CD4-positive, alpha-beta T cell treated with Interleukin-21 for 1 hour (primary cell): Measurements from ENCODE around the gene CD22.
"Not testable (repeated sequence)": the region's sequence is repeated elsewhere in the genome, so short reads cannot be mapped to it uniquely, and the experiment has no call there.

Experiments
- DNase-seq: peaks from one replicate; pipeline ENCODE4 v3.0.0-alpha.2; 2020

CD22 gene

GRCh38 chr19:35345671-35346111 lies 16.7 kb downstream of the CD22 start:
- DNase-seq, result no peak

GRCh38 chr19:35346193-35347052 lies 17.4 kb downstream of the CD22 start:
- DNase-seq, result peak; percentile 83

GRCh38 chr19:35347171-35347929 lies 18.4 kb downstream of the CD22 start, which contains the start of gene FFAR1:
Gene FFAR1, plus strand, starts transcription at chr19:35347902. Its CDS starts 3,650 bp downstream, at chr19:35351552.
- peak; percentile 66 for DNase-seq

GRCh38 chr19:35347930-35348298 lies 18.9 kb downstream of the CD22 start:
- no peak for DNase-seq

- DNase-seq, result no peak
Observed at GRCh38 chr19:35348911-35349611, 20.1 kb downstream of the CD22 start.

- no peak for DNase-seq
Observed at GRCh38 chr19:35349614-35350521, 20.9 kb downstream of the CD22 start.

- DNase-seq, result no peak
Observed at GRCh38 chr19:35350591-35350990, 21.6 kb downstream of the CD22 start.

GRCh38 chr19:35351411-35352176 lies 22.6 kb downstream of the CD22 start:
- DNase-seq, result no peak

- DNase-seq, result no peak
Observed at GRCh38 chr19:35352177-35352447, 23.1 kb downstream of the CD22 start.

- peak; percentile 77 for DNase-seq
Observed at GRCh38 chr19:35352448-35353304, 23.7 kb downstream of the CD22 start.

GRCh38 chr19:35353635-35354034 lies 24.6 kb downstream of the CD22 start:
- DNase-seq, result peak; percentile 8

- peak; percentile 7 for DNase-seq
Observed at GRCh38 chr19:35354898-35355297, 25.9 kb downstream of the CD22 start.

GRCh38 chr19:35355791-35356460 lies 26.9 kb downstream of the CD22 start:
- no peak for DNase-seq

- peak; percentile 14 for DNase-seq
Observed at GRCh38 chr19:35357867-35358573, 29.0 kb downstream of the CD22 start, which contains the start of gene FFAR3. Gene FFAR3, plus strand, starts transcription at chr19:35358460. Its CDS starts 431 bp downstream, at chr19:35358891.

- DNase-seq, result not testable (repeated sequence)
Observed at GRCh38 chr19:35358834-35359233, 29.8 kb downstream of the CD22 start.

GRCh38 chr19:35359395-35359794 lies 30.4 kb downstream of the CD22 start:
- not testable (repeated sequence) for DNase-seq

GRCh38 chr19:35360081-35360480 lies 31.1 kb downstream of the CD22 start:
- not testable (repeated sequence) for DNase-seq

- no peak for DNase-seq
Observed at GRCh38 chr19:35360880-35361420, 32.0 kb downstream of the CD22 start.
